T1000 (cell line): ENCODE data around the gene IPO11.
"Not testable (repeated sequence)": the region's sequence is repeated elsewhere in the genome, so short reads cannot be mapped to it uniquely, and the experiment has no call there.

Experiments
- DNase-seq: peaks from one replicate; lab custom pipeline; 2025; ENCODE audit warnings: mixed read lengths; lab: John Stamatoyannopoulos, UW

IPO11 gene

DNA sequence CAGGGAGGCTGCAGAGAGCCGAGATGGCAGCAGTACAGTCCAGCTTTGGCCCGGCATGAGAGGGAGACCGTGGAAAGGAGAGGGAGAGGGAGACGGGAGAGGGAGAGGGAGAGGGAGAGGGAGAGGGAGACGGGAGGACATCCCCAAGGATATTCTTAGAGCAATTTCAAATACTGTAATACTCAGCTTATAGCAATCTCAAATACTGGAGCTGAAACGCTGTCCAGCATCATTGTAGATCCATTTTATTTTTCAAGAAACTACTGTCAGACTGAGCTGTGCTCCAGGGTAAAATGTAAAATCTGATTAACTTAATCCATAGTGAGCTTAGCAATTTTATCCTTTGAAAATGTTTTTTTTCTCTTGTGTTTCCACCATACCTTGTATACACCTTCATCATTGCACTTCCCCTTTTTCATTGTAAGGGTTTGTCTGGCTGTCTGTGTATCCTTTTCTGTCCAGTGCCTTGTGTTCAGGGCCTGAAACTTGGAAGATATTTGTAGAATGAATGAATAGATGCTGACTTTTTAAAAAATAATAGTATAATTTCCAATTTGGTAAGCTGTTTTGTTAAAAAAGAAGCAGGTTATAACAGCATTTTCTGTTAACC, 102.1 kb downstream of the IPO11 start:
- DNase-seq = no peak

GRCh38 chr5:62520812-62521211, 108.2 kb downstream of the IPO11 start:
- not testable (repeated sequence) for DNase-seq

DNA sequence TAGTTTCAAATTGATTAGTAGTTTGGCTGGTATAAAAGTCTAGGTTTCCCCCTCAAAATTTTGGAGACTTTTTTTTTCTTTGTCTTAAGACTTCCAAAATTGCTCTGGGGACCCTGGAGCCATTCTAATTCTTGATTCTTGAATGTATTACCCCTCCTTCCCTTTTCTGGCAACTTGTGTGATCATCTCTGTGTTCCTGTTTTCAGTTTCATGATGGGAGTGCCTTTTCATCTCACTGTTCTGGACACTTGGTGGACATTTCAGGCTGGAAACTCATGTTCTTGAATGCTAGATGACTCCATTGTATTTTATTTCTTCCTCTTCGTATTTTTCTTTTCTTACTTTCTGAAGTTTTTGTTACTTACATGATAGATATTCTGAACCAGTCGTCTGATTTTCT, 108.8 kb downstream of the IPO11 start:
- no peak for DNase-seq

DNA sequence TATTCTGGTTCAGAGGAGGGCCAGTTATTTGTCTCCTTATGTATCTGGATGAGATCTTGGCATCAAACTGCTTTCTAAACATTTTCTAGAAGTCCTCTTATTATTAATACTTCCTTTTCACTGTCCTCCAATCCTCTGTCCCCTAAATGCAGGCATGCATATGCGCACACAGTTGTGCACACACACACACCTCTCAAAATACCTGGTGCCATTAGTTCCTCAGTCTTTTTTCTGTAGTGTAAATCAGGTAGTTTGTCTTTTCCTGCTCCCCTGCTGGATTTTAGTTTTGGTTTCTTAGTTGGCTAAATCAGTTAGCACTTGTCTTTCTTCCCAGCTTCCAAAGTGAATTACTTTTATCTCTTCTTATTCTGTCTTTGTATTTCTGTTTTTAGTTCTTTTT, 110.2 kb downstream of the IPO11 start:
- no peak for DNase-seq

- DNase-seq = no peak
Measured at GRCh38 chr5:62533597-62533996, 121.0 kb downstream of the IPO11 start.

DNA sequence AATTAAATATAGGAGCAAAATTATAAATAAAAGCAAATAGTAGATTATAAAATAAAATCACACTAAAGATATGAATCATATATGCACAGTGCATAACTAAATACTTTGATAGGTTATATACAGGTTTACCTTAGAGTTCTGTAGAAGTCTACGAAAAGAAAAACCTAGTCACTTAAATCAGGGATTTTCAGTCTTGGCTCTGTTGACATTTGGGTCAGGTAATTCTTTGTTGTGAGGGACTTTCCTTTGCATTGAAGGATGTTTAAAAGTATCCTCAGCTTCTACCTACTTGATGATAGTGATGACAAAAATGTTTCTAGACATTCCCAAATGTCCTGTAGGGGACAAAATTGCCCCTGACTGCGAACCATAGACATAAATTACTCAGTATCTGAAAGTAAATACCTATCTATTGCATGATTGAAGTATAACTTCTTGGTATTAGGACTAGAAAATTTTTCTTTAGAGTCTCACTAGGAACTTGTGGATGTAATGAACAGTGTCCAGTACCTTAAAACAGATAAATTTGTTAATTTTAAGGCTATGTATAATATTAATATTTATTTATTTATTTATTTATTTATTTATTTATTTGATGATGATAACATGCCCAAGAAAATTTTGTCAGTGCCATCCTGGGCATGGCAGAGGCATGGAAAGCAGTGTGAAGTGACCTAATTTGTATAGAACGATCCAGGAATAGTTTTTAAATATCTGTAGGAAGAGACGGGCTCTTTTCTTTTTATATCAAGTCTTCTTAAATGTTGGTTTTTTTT, 122.1 kb downstream of the IPO11 start:
- DNase-seq = no peak

- no peak for DNase-seq
Measured at GRCh38 chr5:62536232-62536631, 123.7 kb downstream of the IPO11 start.

DNA sequence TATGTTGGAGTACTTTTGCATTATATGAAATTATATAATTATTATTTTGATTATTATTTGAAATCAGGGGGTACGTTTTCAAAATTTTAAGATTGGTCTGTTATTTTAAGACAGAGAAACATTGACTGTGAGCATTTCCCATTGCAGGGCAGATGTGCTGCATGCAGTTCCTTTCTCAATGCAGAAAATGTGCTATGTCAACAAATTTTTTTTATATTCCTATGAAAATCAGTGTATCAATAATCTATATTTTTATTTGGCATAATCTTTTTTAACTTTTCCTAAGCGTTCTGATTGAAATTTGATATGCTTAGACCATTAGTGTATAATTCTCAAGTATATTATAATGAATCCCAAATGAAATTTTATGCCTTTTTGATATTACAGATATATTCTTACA, 124.2 kb downstream of the IPO11 start:
- DNase-seq = no peak

DNA sequence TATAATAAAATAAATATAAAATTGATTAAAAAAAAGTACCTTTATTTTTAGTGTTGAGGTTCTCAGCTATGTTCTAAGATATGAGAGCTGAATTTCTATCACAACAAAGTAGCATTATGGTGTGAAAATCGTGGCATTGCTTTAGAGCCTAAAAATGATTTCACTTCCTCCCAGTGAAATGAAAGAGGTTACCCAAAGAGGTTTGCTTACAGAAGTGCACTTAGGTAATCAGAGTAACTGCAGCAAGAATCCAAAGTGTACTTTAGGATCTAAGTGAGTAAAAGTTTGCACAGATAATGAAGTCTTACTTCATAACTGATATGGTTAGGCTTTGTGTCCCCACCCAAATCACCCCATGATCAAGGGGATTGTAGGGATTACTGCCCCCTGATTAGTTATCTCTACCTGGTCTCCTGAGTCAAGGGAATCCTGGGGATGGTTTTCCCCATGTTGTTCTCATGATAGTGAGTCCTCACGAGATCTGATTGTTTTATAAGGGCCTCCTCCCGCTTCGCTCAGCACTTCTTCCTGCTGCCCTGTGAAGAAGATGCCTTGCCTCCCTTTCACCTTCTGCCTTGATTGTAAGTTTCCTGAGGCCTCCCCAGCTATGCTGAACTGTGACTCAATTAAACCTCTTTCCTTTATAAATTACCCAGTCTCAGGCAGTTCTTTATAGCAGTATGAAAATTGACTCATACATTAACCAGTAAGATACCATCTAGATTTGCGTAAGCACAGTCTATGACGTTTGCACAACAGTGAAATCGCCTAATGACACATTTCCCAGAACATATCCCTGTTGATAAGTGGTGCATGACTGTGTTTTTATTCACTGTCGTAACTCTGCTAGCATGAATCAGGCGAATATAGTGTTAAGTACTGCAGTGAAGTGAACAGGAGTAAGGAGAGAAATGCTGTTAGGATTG, 125.7 kb downstream of the IPO11 start:
- no peak for DNase-seq

DNA sequence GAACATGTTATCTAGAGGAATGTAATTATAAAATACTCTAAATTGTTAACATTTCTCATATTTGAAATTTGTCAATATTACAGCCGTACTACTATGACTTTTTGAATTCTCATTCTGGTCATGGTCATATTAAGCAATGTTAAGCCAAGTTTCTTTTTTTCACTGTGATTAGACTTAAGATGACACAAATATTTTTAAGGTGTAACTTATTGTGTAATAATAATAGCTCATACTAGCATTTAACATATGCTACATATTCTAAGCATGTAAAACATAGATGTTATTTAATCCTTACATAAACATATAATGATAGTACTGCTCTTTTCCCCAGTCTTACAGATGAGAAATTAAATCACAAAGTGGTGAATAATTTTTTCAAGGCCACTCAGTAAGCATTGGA, 130.2 kb downstream of the IPO11 start:
- no peak for DNase-seq

- no peak for DNase-seq
Measured at GRCh38 chr5:62547945-62548630, 135.5 kb downstream of the IPO11 start.

DNA sequence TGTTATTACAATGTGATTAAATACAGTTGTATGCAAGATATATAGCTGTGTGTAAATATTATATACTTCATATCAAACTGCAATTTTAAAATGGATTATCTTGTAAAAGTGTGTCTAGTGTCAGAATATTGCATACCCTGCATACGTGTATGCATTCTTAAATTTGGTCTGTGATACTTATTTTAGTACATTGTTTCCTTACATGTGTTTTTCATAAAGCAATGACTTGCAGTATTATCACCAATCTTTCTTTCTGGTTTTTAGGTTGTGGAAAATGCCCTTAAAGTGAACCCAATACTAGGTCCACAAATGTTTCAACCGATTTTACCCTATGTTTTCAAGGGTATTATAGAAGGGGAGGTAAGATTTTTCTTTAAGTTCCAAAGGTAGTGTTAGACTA, 137.5 kb downstream of the IPO11 start:
- no peak for DNase-seq

- DNase-seq = no peak
Measured at GRCh38 chr5:62555930-62556329, 143.4 kb downstream of the IPO11 start.

DNA sequence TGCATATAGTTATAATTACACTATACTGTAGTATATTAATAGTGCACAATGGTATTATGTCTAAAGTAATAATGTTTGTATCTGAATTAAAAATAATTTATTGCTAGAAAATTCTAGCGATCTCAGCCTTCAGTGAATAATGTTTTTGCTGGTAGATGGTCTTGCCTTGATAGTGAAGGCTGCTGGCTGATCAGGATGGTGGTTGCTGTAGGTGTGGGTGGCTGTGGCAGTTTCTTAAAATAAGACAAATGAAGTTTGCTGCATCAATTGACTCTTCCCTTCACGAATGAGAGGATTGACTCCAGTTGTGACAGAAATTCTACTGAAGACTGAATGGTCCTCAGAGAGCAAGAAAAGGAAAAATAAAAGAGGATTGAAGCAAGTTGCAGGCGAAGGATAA, 146.4 kb downstream of the IPO11 start:
- DNase-seq = no peak

GRCh38 chr5:62560786-62561185, 148.2 kb downstream of the IPO11 start:
- DNase-seq = no peak

DNA sequence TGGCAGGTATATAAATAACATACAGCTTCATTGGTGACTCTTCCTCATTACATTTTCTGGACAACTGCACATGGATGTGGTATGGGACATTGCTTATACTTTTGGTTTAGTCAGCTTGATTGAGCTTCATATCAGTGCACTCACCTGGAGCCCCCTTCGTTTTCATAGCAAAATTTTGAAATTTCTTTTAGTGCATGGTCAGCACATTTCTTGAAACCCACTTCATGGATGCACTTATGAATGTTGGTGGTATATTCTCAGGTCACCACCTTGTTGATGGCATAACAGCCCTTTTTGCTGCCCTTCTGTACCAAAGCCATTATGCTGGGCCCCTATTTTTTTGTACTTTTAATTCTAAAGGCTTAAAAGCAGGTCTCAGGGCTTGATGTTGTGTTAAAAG, 149.3 kb downstream of the IPO11 start:
- DNase-seq = no peak

GRCh38 chr5:62562867-62563266, 150.3 kb downstream of the IPO11 start:
- no peak for DNase-seq

GRCh38 chr5:62564101-62564500, 151.5 kb downstream of the IPO11 start:
- DNase-seq = no peak

GRCh38 chr5:62565740-62566139, 153.2 kb downstream of the IPO11 start:
- DNase-seq = not testable (repeated sequence)

GRCh38 chr5:62568143-62568542, 155.6 kb downstream of the IPO11 start:
- DNase-seq = no peak

DNA sequence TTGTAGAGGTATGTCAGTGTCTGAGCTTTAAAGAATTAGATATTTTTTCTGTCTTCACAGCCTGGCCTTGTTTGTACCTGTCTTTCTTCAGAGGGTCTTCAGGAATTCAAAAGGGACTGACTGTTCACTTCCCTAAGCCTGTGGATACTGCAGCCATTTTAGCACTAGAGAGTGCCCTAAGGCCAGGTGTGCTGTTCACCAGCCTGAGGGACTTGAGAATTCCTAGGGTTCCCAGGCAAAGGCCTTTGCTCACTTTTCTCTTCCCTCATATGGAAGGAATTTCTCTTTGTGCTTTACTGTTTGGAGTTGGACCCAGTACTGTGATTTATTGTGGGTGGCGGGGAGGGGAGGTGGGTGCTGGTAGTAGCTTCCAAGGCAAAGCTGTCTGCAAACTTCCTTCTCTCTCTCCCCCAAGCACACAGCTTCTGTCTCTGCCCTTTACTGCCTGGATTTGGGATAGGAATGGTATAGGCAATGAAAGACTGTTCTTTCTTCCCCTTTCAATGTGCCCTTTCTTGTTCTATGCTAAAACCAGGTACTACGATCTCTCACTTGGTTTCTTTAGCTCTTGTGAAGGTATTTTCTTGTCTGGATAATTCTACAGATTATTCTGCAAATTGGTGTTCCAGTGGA, 156.4 kb downstream of the IPO11 start:
- no peak for DNase-seq

DNA sequence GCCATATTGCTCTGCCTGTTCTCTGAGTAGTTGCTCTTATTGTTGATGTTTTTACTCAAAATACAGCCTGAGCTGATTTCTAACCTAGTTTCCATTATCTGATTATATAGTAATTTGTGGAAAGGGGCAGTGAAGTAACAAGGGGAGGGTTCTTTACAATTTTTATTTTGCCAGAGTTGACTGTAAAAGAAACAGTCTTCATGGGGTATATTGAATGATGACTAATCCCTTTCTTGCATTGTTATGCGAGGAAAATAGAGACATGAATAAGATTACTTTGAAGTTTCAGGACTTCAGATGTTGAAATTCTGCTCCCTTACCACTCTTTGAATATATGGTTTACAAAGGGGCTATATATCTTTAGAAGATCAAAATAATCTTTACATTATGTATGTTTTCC, 156.9 kb downstream of the IPO11 start:
- DNase-seq = no peak
